K562 (cell line): Measurements from ENCODE around the gene MAP3K7CL.

ENCODE experiments used
- CBX8 ChIP-seq: fragments of 200-600 bp; sonication (generic); IDR thresholded peaks from 2 replicates; pipeline ENCODE4 v1.6.1; 2012; ENCODE audit warnings: borderline replicate concordance, mixed run types, low read depth, mild to moderate bottlenecking, moderate library complexity, mixed read lengths, low read length, control low read depth, inconsistent platforms; ENCODE audit not compliant: poor library complexity, severe bottlenecking; ENCODE audit errors: extremely low read depth
- ELF1 ChIP-seq: fragments of 200-800 bp; sonication (Bioruptor generic); IDR thresholded peaks from 2 replicates; pipeline ENCODE4 v1.6.1; 2016; ENCODE audit warnings: missing genetic modification characterization, missing compliant biosample characterization
- HNRNPK ChIP-seq: fragments of 200-400 bp; formaldehyde crosslinking; IDR thresholded peaks from one replicate; pipeline ENCODE4 v1.6.1; 2018; ENCODE audit warnings: mild to moderate bottlenecking, low read depth, low read length; ENCODE audit not compliant: poor library complexity, severe bottlenecking
- JUNB ChIP-seq: fragments of 450-650 bp; formaldehyde crosslinking; conservative IDR thresholded peaks from 2 replicates; pipeline ENCODE4 v1.4.0; 2020; ENCODE audit warnings: mild to moderate bottlenecking
- MAZ ChIP-seq, 2 experiments: fragments of 450-650 bp in 1 of 2; sonication (generic) in 1 of 2; formaldehyde crosslinking; IDR thresholded peaks in 1 of 2; conservative IDR thresholded peaks in 1 of 2; 2 replicates each; pipeline versions ENCODE4 v1.4.0 to v1.5.0; 2020; ENCODE audit warnings: mild to moderate bottlenecking in 1 of 2, missing genetic modification reagents in 1 of 2
- MYC ChIP-seq, 2 experiments: fragments of 250-450 bp in 1 of 2; sonication (Bioruptor Pico) in 1 of 2; IDR thresholded peaks; 2 replicates each; pipeline versions ENCODE4 v1.5.1 to v1.6.1; 2012 to 2021; ENCODE audit warnings: low read depth in 2 of 2, borderline replicate concordance in 1 of 2, improper control_type of control experiment in 1 of 2, low read length in 1 of 2, mild to moderate bottlenecking in 1 of 2, moderate library complexity in 1 of 2
- NFRKB ChIP-seq: fragments of 450-650 bp; IDR thresholded peaks from 2 replicates; pipeline ENCODE4 v1.6.1; 2016; ENCODE audit warnings: low read depth
- POLR2A ChIP-seq: fragments of 450-650 bp; conservative IDR thresholded peaks from 2 replicates; pipeline ENCODE4 v1.6.1; 2016
- RFX5 ChIP-seq: IDR thresholded peaks from 2 replicates; pipeline ENCODE4 v1.6.1; 2011; ENCODE audit warnings: low read depth, mild to moderate bottlenecking, improper control_type of control experiment, low read length
- STAG1 ChIP-seq: sonication (generic); formaldehyde crosslinking; IDR thresholded peaks from 2 replicates; pipeline ENCODE4 v1.5.0; 2020; ENCODE audit warnings: missing genetic modification reagents, borderline replicate concordance
- TSC22D4 ChIP-seq: fragments of 450-650 bp; IDR thresholded peaks from 2 replicates; pipeline ENCODE4 v1.6.1; 2016; ENCODE audit warnings: missing genetic modification characterization, missing biosample characterization, control low read depth
- YBX1 ChIP-seq: fragments of 450-650 bp; IDR thresholded peaks from 2 replicates; pipeline ENCODE4 v1.7.1; 2016; ENCODE audit warnings: mild to moderate bottlenecking
- ZFP36 ChIP-seq: fragments of 150-350 bp; IDR thresholded peaks from 2 replicates; pipeline ENCODE4 v1.6.1; 2018; ENCODE audit warnings: low read length, low read depth; ENCODE audit not compliant: partially characterized antibody
- TF ChIP-seq, protein P1 (sequence below), 3 experiments: IDR thresholded peaks in 2 of 3; conservative IDR thresholded peaks in 1 of 3; 2 replicates each; pipeline ENCODE4 v1.5.1; 2011 to 2012; ENCODE audit warnings: low read length in 3 of 3, mild to moderate bottlenecking in 3 of 3, control low read depth in 2 of 3, improper control_type of control experiment in 1 of 3, inconsistent platforms in 1 of 3, low read depth in 1 of 3, mixed read lengths in 1 of 3, moderate library complexity in 1 of 3; ENCODE audit not compliant: insufficient read depth in 2 of 3

DNA sequence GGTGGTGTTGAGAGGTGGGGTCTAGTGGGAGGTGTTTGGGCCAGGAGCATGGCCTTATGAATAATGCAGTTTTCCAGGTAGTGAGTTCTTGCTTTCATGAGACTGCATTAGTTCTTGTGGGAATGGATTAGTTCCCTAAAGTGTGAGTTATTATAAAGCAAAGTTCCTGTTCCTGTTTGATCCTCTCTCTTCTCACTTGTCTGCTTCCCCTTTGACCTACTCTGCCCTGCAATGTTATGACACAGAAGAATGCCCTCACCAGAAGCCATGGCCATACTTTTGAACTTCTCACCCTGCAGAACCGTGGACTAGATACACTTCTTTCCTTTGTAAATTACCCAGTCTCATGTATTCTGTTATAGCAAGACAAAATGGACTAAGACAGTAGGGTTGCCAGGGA lies 53.6 kb downstream of the MAP3K7CL start:
- no peak for TF ChIP-seq JUNB
- TF ChIP-seq MAZ (CRISPR knock-in tag; conservative IDR thresholded peaks at IDR 0.05 in 1 of 2, IDR thresholded peaks at IDR 0.05 in 1 of 2), result no peak
- TF ChIP-seq, protein P1, sequence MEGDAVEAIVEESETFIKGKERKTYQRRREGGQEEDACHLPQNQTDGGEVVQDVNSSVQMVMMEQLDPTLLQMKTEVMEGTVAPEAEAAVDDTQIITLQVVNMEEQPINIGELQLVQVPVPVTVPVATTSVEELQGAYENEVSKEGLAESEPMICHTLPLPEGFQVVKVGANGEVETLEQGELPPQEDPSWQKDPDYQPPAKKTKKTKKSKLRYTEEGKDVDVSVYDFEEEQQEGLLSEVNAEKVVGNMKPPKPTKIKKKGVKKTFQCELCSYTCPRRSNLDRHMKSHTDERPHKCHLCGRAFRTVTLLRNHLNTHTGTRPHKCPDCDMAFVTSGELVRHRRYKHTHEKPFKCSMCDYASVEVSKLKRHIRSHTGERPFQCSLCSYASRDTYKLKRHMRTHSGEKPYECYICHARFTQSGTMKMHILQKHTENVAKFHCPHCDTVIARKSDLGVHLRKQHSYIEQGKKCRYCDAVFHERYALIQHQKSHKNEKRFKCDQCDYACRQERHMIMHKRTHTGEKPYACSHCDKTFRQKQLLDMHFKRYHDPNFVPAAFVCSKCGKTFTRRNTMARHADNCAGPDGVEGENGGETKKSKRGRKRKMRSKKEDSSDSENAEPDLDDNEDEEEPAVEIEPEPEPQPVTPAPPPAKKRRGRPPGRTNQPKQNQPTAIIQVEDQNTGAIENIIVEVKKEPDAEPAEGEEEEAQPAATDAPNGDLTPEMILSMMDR (IDR thresholded peaks at IDR 0.05 in 2 of 3, conservative IDR thresholded peaks at IDR 0.05 in 1 of 3; ENCODE audit: insufficient read depth in 2 of 3, low read depth in 1 of 3, low read length in 3 of 3), result no peak
- TF ChIP-seq MYC (IDR thresholded peaks at IDR 0.05; ENCODE audit: low read depth, low read length), result no peak
- no peak for TF ChIP-seq MYC (CRISPR knock-in tag; IDR thresholded peaks at IDR 0.05; ENCODE audit: borderline replicate concordance, low read depth)
- no peak for TF ChIP-seq STAG1 (CRISPR knock-in tag)
- no peak for TF ChIP-seq ZFP36
- no peak for TF ChIP-seq HNRNPK
- no peak for TF ChIP-seq ELF1 (tag)
- TF ChIP-seq CBX8, result no peak
- TF ChIP-seq NFRKB, result no peak
- no peak for TF ChIP-seq POLR2A
- no peak for TF ChIP-seq TSC22D4
- TF ChIP-seq RFX5, result no peak
- TF ChIP-seq YBX1, result no peak
